ENCODE measurements around the gene ARMH1.
"Not testable (repeated sequence)": the region's sequence is repeated elsewhere in the genome, so short reads cannot be mapped to it uniquely, and the experiment has no call there.

Gene ARMH1

DNA sequence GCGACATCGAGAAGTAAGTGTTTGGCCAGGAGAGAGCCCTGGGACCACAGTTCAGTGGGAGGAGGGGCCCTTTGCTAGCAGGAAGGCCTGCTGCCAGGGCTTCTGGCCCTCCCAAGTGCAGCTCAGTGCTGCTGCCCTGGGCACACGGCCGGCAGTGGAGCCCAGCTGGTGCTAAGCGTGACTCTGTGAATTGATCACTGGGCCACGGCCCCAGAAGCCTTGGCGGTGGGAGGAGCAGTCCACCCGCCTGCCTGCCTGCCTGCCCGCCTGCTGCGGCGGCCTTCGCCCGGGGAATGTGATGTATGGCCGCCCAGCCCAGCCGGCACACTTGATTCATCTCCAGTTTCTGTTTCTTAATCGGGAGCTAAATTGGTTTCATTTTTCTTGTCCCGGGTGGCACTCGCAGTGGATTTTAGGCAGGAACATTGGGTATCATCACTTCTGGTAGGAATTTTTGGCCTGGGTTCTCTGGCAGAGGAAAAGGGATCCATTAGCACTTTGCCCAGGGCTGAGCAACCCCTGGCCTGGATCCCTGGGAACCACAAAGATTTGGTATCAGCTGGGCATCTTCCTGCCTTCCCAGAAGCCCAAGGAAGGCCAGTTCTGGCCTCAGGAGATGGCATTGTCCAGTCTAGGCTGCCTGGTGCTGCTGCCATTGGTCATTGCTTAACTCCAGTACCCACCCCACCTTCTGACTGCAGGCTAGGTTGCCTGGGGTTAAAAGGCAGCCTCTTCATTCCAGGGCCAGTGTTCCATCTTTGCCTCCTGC lies 28.9 kb upstream of the ARMH1 start:
- DNase-seq, result no peak

DNA sequence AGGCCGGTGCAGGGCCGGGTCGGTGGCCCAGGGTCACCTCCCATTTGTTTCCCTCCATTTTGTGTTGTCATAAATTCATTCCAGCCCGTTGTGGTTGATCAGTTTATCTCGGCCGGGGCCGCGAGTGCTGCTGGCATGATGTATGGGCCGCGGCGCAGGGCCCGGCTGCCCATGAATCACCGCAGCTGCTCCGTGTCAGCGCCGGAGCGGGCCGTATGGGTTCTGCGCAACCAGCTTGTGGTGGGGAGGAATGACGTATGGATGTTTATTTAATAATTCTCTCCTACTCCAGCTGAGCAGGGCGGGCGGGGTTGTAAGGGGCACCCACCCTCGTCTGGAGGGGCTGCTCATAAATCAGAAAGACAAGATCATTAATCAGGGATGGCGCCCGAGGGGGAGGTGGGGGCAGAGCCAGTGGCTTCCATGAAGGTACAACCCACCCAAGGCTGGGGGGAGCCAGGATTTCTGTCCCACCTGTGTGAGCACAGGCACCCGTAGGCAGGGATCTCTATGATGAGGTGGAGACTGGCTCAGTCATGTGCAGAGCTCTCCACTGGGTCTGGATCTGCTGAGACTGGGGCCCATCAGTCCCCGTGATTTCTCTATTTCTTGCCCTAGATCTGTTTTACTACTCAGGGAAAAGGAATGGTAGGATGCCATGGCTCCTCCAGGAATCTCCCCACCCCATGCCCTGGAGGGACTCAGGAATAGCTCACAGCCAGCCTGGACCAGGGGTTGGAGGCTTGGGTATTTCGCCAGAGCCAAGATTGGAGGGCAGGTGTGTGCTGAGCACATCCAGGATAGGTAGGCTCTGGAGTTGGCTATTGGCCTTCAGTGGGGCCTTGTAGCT lies 28.0 kb upstream of the ARMH1 start:
- no peak for DNase-seq

DNA sequence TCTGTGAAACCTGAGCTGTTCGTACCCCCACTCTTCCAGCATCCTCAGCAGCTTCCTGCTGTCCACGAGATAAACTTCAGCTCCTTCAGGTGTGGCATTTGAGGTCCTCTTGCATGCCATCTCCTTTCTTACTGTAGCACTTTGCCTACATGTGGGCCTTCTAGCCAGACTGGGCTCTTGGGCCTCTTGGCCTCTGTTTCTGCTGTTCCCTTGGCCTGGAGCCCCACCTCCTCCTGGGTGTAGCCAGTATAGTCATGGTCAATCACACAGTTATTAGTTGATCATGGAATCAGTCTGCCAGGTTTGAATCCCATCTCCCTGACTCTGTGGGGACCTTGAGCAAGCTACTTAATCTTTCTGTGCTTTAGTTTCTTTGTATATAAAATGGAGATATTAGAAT lies 26.6 kb upstream of the ARMH1 start:
- DNase-seq, result no peak

DNA sequence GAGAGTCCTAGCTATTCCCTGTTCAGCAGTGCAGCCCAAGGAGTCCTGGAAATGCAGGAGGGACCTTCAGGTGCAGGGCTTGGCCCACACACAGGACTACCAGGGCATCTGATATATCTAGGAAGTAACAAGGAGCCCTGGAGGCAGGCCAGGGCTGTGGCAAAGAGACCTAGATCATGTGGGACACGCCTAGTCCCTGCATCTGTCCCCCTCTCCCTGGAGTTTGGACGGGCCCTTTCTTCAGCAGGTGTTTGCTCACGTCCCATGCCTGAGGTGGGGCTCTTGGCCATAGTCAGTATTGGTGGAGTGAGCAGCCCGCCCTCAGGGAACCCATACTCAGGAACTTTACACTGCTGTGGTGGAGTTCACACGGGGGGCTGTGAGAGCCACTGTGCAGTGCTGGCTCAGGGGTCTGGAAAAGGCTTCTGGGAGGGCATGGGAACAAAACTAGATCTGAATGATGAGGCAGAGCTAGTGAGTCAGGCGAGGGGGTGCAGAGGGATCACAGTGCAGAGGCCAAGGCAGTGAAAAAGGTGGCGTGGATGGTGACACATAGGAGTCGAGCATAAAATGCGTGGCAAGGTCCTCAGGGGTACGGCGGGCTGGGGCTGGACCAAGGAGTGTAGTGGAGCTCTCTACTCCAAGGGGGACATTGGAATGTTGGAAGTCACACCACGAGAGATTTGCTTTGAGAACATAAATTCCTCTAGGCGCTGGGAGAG lies 25.8 kb upstream of the ARMH1 start:
- DNase-seq, result no peak

DNA sequence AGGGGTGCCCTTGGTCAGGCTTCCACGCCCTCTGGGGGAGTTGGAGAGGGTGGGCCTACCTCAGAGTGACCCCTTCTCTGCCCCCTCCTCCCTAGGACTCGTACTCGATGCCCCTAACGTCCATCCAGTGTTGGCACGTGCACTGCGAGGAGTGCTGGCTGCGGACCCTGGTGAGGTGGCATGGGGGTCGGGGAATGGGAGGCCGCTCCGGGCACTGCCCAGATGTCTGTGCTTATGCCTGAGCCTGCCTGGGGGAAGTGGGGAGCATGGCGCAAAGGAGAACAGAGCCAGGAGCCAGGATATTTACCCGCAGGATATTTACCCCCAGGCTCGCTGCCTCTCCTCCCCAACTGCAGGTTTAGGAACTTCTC lies 24.7 kb upstream of the ARMH1 start:
- DNase-seq, result no peak

DNA sequence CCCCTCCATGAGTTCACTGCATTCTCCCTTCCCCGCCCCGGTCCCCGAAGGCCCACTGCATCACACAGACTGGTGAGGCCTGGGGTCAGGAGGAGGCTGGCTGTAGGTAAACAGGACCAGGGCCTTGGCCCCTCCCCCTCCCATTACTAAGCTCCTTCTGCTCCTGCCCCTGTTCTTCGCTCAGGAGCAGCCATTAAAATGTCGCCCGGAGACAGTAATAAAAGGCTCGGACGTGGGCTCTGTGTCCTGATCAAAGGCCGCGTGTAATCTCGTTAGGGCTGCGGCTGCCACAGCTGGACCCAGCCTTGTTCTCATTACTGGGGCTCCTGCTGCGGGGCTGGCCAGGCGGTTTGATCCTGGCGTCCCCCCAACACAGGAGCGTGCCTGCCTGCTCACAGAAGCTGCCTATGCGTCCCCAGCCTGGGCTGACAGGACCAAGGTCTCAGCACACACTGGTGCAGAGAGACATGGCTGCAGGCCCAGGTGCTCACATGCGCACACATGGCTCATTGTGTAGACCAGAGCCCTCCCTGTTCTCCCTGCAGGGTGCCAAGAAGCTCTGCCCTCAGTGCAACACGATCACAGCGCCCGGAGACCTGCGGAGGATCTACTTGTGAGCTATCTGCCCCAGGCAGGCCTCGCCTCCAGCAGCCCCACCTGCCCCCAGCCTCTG lies 24.2 kb upstream of the ARMH1 start:
- no peak for DNase-seq

DNA sequence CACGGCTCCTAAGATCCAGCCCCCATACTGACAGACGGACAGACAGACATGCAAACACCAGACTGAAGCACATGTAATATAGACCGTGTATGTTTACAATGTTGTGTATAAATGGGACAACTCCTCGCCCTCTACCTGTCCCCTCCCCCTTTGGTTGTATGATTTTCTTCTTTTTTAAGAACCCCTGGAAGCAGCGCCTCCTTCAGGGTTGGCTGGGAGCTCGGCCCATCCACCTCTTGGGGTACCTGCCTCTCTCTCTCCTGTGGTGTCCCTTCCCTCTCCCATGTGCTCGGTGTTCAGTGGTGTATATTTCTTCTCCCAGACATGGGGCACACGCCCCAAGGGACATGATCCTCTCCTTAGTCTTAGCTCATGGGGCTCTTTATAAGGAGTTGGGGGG lies 23.4 kb upstream of the ARMH1 start:
- no peak for DNase-seq

DNA sequence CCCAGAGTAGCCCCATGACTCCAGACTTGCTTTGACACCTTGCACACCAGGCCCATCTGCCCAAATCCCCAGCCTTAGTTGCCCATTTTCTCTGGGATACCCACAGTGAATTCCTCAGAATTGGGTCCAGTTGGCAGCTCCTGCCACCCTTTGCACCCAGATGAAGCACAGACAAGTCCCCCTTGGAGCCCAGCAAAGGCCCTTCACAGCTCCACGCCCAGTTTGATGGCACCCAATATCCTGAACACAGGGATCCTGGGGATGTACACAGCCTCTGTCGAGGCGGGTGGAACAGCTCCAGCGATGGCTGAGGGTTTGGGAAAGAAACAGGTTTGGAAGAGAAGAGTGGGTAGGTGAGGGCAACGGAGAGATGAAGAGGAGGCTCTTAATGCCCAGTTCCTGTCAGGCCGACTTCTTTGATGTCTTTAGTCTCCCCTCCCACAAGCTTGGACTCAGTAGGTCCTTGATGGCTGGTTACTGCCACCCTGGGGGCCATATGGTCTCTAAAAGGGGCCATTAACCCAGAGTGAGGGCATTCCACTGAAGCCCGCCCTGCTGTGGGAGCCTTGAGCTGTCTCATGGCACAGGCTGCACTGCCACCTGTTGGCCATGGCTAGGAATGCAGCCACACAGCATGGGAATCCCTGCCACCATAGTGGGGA lies 21.9 kb upstream of the ARMH1 start:
- no peak for DNase-seq

DNA sequence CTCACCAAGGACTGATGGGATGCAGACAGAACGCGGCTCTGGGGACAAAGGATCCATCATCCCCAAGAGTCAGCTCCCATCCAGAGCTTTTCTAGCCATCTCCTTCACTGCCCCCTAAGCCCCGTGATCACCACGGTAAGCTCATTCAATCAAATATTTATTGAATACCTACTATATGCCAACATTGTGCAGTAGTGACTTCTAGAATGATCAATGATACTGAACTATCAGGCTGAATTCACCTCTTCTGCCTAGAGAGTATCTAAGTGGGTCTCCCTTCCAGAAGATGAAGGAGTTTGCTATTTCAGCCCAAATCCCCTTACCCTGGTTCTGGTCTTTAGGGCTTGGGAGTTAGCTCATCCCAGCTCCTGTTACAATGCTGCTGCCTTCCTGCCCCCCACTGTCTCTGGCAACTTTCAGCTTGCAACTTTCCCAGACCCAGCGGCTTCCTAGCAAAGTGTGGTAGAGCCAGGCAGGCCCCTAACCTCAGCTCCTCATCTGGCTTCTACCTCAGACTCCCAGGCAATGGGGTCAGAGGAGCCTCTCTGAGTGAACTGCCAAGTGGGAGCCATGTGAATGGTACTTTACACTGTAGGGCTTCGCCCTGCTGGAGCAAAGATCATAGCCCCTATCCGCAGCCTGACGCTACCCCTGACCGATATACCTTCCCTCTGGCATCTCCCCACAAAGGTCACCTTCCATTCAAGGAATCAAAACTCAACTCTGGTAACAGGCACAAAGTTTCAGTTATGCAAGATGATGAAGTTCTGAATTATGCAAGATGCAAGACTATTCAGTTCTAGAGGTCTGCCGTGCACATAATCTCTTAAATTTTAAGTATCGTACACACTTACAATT lies 21.2 kb upstream of the ARMH1 start:
- no peak for DNase-seq

DNA sequence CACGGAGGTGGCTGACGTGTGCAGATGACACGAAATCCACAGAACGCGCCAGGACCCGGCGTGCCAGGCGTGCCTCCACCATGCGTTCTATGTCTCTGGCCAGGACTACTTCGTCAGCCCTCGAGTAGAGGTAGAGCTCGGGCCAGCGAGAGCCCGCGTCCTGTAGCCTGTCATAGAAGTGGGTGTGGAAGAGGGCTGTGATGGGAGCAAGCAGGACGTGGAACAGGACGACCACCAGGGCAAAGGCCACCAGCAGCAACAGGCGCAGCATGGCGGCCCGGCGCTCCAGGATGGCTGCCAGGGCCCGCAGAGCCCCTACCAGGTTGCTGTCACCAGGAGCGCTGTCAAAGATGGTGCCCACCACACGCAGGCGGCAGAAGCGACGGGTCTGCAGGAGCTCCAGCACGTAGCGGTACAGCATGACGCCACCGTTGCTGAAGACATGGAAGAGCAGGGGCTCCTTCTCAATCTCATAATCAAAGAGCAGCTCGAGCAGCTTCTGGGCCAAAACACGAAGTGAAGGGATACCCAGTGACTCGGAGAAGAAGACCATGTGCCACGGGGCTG lies 19.8 kb upstream of the ARMH1 start:
- DNase-seq, result no peak

DNA sequence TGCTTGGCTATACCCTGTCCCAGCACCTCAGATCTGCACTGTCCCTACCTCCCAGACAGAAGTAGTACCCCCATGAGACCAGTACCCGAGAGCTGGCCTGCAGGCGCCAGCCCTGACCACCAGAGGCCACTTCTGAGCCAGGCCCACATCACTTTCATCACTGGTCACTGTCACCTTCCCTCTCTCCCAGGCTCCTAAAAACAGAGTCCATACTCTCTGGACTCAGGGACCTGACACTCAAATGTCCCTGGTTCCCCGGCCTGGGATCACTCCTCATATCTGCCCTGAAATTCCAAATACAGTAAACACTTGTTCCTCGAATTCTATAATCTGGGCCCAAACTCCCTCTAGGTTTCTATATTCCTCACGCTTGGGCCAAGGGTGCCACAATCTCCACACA lies 18.9 kb upstream of the ARMH1 start:
- DNase-seq, result no peak

DNA sequence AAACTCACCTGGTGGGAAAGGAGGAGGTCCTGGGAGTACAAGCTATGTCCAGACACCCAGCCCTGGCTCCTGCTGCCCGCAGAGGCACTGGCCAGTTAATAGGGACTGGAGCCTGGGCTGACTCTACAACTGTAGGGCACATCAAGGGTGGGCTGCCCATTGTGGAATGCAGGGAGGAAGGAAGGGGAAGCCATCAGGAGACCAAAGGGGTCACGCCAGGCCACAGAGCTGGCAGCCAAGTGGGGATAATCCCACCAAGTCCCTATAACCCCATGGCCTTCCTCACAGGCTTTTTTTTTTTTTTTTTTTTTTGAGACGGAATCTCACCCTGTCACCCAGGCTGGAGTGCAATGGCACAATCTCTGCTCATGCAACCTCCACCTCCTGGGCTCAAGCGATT lies 14.9 kb upstream of the ARMH1 start:
- no peak for DNase-seq

DNA sequence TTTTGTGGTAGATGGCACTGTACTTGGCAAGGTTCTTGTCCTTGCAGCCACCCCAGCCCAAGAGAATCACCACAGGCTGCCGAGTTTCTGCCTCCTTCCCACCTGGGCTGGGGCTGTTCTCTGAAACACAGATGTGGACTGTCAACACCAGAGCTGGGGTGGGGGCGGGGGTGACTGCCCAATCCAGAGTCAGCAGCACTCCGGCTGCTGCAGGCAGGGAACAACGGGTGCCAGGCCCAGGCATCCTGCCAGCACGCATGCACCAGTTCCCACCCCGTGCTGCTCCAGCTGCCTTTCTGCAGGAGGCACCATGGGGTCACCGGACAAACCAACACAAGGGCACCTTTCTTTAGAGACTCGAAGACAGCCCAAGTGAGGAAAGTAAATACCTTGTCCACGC lies 14.3 kb upstream of the ARMH1 start:
- peak; percentile 60 for DNase-seq

DNA sequence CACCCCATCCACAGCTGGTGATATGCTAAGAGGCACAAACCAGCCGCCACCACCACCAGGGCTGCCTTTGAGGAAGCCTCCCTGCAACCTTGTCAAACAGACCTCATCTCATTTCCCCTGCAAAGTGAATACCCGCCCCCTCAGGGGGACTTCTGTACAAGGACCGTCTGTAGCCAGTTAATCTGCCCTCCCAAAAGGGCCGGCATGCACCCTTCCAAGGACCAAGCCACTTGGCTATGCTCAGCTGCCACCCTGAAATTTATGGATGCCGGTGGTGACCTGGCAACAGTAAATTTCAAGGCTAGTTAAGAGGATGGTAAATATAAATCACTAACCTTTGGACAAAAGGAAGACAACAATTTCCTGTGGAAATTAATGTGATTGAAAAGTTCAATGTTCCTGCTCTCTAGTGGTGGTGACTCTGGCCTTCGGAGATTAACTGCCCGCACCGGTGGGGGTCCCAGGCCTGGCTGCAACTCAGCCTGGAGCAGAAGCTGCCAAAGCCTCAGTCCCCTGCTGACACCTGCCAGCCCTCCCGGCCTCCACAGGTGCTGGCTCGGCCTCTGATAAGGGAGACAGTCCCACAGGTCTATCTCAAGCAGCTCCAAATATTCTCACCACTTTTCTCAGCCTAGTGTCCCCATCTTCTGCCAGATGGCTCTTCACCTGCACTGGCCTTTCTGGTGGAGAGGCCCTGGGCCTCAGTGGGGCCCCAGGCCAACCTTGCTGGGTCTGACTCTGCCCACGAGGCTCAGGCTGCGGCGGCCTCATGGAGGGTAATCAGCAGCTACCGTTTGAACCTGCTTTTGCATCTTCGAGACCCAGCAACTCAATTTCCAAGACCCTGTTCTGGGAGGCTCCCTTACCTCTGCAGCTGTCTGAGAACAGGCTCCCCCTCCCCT lies 12.5 kb upstream of the ARMH1 start:
- no peak for DNase-seq

DNA sequence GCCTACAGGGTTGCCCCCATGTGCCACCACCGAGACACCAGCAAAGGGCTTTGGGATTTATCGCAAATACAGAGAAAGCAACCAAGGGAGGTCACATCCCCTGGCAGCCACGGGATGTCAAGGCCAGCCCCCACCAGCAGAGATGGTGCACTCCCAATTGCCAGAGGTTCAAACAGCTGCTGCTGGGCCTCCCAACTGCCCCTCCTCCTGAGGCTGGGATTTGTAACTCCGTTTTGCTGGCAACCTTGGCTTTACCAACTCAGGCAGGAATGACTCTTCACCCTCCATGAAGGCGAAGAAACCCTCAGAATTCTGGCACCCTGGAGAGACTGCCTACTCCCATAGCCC lies 11.9 kb upstream of the ARMH1 start:
- no peak for DNase-seq

DNA sequence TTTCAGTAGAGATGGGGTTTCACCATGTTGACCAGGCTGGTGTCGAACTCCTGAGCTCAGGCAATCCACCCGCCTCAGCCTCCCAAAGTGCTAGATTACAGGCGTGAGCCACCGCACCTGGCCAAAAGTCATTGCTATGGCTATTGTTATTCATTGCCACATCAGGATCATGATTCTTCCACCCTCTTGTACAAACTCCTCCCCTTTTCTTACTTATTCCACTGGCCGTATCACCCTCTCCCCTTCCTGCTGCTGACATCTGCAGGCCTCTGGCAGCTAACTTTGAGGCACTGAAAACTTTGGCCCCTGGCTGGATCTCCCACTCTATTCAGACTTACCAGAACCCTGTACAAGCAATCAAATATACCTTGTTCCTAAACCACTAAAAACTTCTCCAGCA lies 11.1 kb upstream of the ARMH1 start:
- no peak for DNase-seq

DNA sequence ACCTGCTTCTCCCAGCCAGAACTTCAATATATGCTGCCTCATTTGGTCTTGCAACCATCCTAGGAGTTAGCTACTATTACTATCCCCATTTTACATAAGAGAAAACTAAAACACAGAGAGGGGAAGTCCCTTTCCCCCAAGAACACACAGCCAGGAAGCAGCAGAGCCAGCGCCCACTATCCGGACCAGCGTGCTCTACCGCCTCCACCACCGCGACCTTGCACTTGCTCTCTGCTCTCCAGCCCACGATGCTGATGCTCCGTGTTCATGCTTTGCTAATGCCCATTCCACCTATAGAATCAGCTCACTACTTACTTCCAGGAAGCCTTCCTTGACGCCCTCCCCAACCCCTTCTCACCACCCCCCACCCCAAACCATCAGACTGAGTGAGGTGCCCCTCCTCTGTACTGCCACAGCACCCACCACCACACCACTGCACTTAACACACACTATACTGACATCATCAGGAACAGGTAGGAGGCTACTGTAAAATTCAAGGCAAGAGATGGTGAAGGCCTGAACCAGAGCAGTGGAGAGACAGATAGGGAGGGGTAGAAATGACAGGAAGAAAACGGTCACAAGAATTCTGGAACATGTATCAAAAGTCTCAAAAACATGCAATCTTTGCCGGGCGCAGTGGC lies 9.7 kb upstream of the ARMH1 start:
- DNase-seq, result no peak

DNA sequence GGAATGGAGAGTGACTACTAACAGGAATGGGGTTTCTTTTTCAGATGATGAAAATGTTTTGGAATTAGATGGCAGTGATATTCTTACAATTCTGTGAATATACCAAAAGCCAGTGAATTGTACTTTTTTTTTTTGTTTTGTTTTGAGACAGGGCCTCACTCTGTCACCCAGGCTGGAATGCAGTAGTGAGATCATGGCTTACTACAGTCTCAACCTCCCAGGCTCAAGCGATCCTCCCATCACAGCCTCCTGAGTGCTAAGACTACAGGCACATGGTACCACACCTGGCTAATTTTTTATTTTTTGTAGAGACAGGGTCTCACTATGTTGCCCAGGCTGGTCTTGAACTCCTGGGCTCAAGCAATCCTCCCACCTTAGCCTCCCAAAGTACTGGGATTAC lies 7.8 kb upstream of the ARMH1 start:
- not testable (repeated sequence) for DNase-seq

DNA sequence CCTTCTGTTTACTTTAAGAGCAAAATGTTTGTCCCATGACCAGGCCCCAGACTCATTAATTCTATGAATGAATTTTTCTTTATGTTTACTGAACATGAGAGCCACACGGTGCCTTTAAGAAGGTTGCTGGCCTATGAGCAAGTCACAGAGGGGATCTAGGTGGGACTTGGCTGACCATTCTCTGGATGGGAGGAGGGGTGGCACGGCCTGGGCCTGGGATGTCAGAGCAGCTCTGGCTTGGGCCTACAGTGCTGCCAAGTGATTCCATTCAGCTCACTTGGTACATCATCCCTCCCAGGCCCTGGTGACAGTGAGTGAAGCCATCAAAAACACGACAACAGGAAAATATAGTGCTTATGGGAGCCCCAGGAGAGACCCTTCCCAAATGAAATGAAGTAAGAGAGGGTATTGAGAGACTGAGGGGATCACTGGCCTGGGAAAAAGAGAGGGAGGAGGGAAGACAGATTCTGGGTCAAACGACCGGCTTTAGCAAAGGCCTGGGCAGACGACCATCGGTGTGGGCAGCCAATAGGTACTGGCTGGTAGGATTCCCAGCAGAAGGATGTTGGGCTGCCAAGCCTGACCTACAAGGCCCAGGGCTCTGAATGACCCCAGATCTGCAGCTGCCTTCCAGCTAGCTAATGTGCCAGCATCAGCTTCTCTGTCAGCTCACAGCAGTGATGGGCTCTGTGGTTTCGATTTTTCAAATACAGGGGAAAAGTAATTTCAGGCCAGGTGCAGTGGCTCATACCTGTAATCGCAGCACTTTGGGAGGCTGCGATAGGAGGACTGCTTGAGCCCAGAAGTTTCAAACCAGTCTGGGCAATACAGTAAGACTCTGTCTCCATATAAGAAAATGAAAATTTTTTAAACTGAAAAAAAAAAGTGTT lies 3.5 kb upstream of the ARMH1 start:
- no peak for DNase-seq
